ENCODE measurements around the gene ATP6V0A1.
A peak's percentile ranks its signal among the peaks of the same experiment; 100 is the strongest.

ATP6V0A1 gene

GRCh38 chr17:42564815-42565522, 106.3 kb downstream of the ATP6V0A1 start:
- in situ Hi-C loops (cut with MboI; ENCODE audit: low pct_unique_long_range_greater_than_20kb, low sequenced_read_pairs, unreplicated experiment) = loop anchor here (25.0 kb wide), 1 partner anchor 372 kb away; no protein-coding TSS in a partner anchor
- TF ChIP-seq CTCF (IDR thresholded peaks at IDR 0.05; ENCODE audit: extremely low read depth, insufficient read depth, missing control alignments) = no peak
- no peak for DNase-seq (ENCODE audit: low spot score)

GRCh38 chr17:42565523-42566214, 107.0 kb downstream of the ATP6V0A1 start:
- no peak for TF ChIP-seq CTCF (IDR thresholded peaks at IDR 0.05; ENCODE audit: extremely low read depth, insufficient read depth, missing control alignments)

GRCh38 chr17:42566215-42566882, 107.7 kb downstream of the ATP6V0A1 start:
- in situ Hi-C loops (cut with MboI; ENCODE audit: low pct_unique_long_range_greater_than_20kb, low sequenced_read_pairs, unreplicated experiment) = loop anchor here (25.0 kb wide), 1 partner anchor 371 kb away; no protein-coding TSS in a partner anchor
- no peak for DNase-seq (ENCODE audit: low spot score)
- no peak for TF ChIP-seq CTCF (IDR thresholded peaks at IDR 0.05; ENCODE audit: extremely low read depth, insufficient read depth, missing control alignments)

More at GRCh38 chr17:42565523-42566214, 107.0 kb downstream of the ATP6V0A1 start:
- no peak for DNase-seq (ENCODE audit: low spot score)
- in situ Hi-C loops (cut with MboI; ENCODE audit: low pct_unique_long_range_greater_than_20kb, low sequenced_read_pairs, unreplicated experiment) = loop anchor here (25.0 kb wide), 1 partner anchor 372 kb away; no protein-coding TSS in a partner anchor

GRCh38 chr17:42566883-42567573, 108.3 kb downstream of the ATP6V0A1 start, which contains the start of gene MLX:
Gene MLX (plus strand): TSS chr17:42567100. CDS start chr17:42567125, 25 bp downstream.
- peak; percentile 100 for DNase-seq (ENCODE audit: low spot score)
- TF ChIP-seq CTCF (IDR thresholded peaks at IDR 0.05; ENCODE audit: extremely low read depth, insufficient read depth, missing control alignments) = no peak
- in situ Hi-C loops (cut with MboI; ENCODE audit: low pct_unique_long_range_greater_than_20kb, low sequenced_read_pairs, unreplicated experiment) = loop anchor here (25.0 kb wide), 1 partner anchor 370 kb away; no protein-coding TSS in a partner anchor

- no peak for DNase-seq (ENCODE audit: low spot score)
- in situ Hi-C loops (cut with MboI; ENCODE audit: low pct_unique_long_range_greater_than_20kb, low sequenced_read_pairs, unreplicated experiment) = loop anchor here (25.0 kb wide), 1 partner anchor 369 kb away; no protein-coding TSS in a partner anchor
- no peak for TF ChIP-seq CTCF (IDR thresholded peaks at IDR 0.05; ENCODE audit: extremely low read depth, insufficient read depth, missing control alignments)
These were observed 109.8 kb downstream of the ATP6V0A1 start for GRCh38 chr17:42568341-42569111.

All from GM13977 (cell line).